NCI-H748 treated with DMSO at 0.1 percent for 48 hours (cell line): ENCODE measurements around the gene MAPT.
"Not testable (repeated sequence)": the region's sequence is repeated elsewhere in the genome, so short reads cannot be mapped to it uniquely, and the experiment has no call there.

ENCODE experiments used
- DNase-seq: peaks from one replicate; lab custom pipeline; 2025; lab: John Stamatoyannopoulos, UW

MAPT gene

GRCh38 chr17:45953561-45953960, 59.2 kb downstream of the MAPT start:
- DNase-seq = no peak

DNA sequence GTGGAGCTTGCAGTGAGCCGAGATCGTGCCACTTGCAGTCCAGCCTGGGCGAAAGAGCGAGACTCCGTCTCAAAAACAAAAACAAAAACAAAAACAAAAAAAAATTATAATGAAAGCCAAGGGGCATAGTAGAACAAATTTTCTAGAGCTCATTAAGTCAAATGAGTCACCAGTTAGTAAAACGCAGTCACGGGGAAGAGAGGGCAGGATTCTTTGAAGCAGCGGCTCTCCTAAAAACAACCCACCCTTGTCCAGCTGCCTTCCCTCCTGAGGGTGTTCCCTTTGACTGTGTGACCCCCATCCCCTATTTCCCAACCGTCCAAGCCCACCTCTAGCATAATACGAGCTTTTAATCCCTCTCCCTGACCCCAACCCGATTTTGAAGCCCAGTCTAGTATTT, 60.6 kb downstream of the MAPT start:
- no peak for DNase-seq

DNA sequence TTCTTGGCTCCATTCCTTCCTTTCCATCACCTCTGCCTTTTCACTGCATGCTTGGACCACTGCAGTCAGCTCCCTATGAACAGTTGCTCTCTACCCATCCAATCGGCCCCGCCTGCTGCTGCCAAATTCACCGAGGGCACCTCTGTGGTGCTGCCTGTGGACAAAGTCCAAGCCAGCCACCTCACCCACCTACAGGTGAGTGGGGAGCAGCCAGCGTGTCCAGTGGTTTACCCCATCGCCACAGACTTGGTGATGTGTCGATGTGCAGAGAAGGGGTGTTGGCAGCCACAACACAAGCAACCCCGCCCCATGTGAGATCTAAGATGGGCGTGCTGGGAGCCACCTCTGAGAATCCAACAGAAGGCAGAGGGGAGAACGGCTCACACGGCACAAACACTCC, 61.0 kb downstream of the MAPT start:
- no peak for DNase-seq

GRCh38 chr17:45956090-45956489, 61.7 kb downstream of the MAPT start:
- DNase-seq = no peak

DNA sequence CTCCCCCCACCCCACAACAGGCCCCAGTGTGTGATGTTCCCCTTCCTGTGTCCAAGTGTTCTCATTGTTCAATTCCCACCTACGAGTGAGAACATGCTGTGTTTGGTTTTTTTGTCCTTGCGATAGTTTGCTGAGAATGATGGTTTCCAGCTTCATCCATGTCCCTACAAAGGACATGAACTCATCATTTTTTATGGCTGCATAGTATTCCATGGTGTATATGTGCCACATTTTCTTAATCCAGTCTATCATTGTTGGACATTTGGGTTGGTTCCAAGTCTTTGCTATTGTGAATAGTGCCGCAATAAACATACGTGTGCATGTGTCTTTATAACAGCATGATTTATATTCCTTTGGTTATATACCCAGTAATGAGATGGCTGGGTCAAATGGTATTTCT, 62.4 kb downstream of the MAPT start:
- not testable (repeated sequence) for DNase-seq

DNA sequence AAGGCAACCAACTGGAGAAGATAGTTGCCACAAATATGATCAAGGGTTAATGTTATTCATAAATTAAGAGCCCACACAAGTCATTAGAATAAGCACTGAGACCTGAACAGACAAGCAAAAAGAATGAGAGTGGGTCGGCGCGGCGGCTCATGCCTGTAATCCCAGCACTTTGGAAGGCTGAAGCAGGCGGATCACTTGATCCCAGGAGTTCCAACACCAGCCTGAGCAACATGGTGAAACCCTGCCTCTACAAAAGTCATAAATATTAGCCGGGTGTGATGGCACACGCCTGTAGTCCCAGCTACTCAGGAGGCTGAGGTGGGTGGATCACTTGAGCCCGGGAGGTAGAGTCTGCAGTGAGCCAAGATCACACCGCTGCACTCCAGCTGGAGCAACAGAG, 64.0 kb downstream of the MAPT start:
- no peak for DNase-seq

DNA sequence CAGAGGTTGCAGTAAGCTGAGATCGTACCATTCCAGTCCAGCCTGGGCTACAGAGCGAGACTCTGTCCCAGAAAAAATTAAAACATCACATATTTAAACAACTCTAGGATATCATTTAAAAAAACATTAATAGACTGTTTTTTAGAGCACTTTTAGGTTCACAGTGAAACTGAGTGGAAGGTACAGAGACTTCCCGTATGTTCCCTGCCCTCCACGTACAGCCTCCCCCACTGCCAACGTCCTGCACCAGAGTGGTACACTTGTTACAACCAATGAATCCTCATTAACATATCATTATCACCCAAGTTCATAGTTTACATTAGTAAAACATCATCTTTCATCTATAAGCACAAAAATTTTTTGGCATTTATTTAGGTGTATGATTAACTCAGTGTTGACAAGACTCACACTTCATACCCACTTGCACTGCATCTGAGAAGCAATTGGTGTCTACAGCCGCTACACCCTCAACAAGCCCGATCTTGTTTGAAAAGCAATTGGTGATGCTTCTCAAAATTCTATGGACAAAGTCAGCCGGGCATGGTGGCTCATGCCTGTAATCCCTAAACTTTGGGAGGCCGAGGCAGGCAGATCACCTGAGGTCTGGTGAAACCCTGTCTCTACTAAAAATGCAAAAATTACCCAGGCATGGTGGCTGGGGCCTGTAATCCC, 64.8 kb downstream of the MAPT start:
- DNase-seq = no peak

GRCh38 chr17:45960311-45960710, 66.0 kb downstream of the MAPT start:
- DNase-seq = no peak

DNA sequence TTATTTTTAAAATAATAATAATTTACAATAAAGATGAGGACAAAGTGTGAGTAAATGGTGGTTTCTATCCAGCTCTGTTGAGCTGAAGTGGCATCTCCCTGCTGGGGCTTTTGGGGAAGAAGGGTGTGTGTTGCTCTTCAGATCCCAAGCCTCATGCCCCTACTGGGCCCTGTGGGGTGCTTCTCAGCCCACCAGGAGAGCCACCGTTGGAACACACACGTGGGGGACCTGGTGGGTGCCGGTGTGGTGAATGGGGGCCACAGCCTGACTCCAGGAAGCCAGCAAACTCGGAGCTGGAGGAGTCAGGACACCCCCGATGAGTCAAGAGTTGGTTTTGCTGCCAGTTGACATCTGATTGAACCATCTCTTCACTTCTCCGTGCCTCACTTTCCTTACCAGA, 66.9 kb downstream of the MAPT start:
- no peak for DNase-seq

GRCh38 chr17:45962221-45962972, 68.0 kb downstream of the MAPT start:
- no peak for DNase-seq

- no peak for DNase-seq
Observed at GRCh38 chr17:45963283-45963682, 68.9 kb downstream of the MAPT start.

- DNase-seq = no peak
Observed at GRCh38 chr17:45963889-45964288, 69.5 kb downstream of the MAPT start.

DNA sequence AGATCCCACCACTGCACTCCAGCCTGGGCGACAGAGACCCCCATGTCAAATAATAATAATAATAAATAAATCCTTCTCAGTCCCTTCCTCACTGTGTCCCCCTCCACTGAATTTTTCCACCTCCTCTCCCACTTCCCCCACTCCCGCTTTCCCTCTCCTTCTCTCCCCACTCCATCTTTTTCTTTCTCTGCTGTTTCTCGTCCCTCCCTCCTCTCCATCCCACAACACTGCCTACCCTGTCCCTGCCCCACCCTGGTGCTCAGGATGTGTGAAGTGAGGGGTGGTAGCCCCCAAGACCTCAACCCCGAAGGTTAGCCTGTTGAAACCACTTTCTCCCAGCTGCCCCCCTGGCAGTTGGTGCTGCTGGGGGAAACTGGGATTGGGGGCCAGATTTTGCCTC, 70.3 kb downstream of the MAPT start:
- DNase-seq = no peak

GRCh38 chr17:45965812-45966211, 71.5 kb downstream of the MAPT start:
- DNase-seq = no peak

DNA sequence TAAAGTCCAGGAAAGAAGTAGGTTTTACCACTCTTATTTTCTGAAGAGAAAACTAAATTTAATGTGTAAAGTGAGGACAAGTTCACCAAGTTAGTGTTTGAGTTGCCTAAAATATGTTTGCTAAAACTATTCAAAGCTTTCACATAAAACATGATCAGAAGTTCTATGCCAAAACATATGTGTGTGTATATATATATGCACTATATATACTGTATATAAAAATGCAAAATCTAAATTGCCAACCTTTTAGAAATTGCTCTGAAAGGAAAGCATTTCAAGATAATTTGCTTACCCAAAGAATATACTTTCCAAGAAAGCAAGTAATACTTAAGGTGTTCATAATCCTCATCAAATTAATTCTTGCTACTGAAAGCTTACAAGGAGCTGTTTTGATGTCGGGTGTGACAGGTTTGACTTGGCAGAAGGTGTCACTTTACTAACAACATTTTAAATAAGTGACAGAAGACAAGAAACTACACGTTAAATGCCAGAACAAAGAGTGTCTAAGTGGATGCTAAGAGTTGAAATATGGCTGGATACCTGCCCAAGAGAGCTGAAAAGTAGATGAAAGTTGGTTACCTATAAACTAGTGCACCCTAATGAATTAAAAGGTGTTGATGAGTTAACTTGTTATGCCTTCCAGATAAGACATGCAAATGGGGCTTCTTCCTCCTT, 72.4 kb downstream of the MAPT start:
- DNase-seq = no peak

GRCh38 chr17:45967378-45967777, 73.0 kb downstream of the MAPT start:
- no peak for DNase-seq

GRCh38 chr17:45968732-45969131, 74.4 kb downstream of the MAPT start:
- DNase-seq = no peak

GRCh38 chr17:45969726-45970125, 75.4 kb downstream of the MAPT start:
- DNase-seq = no peak

DNA sequence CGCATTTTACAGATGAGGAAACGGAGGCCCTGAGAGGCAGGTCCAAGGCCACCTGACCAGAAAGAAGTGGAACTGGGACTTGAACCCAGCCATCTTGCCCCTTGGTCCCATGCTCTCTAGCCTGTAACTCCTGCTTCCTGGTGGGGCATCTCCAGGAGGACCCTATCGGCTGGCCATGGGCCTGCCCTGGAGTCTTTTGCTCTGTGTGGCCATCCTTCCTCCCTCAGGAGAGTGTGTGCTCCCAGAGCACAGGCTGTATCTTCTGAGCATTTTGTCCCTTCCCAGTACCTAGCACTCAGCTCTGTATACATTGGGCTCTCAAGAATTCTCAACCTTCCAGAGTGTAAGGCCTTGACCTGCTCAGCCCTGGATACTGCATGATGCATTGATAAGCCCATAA, 76.3 kb downstream of the MAPT start:
- DNase-seq = no peak

DNA sequence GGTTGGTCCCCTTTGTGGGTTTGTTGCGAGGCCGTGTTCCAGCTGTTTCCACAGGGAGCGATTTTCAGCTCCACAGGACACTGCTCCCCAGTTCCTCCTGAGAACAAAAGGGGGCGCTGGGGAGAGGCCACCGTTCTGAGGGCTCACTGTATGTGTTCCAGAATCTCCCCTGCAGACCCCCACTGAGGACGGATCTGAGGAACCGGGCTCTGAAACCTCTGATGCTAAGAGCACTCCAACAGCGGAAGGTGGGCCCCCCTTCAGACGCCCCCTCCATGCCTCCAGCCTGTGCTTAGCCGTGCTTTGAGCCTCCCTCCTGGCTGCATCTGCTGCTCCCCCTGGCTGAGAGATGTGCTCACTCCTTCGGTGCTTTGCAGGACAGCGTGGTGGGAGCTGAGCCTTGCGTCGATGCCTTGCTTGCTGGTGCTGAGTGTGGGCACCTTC, 77.4 kb downstream of the MAPT start:
- DNase-seq = no peak

DNA sequence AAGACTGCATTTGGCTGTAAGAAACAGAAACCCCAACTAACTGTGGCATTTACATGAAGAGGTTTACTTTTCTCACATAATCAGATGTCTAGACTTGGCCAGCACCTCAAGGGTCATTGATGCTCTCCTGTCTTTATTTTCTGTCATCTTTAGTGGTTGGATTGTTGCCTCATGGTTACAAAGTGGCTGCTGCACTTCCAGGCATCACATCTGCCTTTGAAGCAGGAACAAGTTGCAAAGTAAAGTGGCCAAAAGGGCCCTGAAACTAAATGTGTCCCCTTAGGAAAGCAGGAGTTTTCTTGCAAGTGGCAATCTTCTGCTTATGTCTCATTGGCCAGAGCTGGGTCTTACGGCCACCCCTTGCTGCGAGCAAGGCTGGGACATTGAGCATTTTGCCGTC, 78.2 kb downstream of the MAPT start:
- no peak for DNase-seq

- no peak for DNase-seq
Observed at GRCh38 chr17:45973099-45973780, 78.9 kb downstream of the MAPT start.
